Sigmoid colon (tissue), 7 donors: ENCODE measurements around the gene GPR68. TPM values are rescaled to one million over a fixed set of nuclear protein-coding genes. Genes with fewer than 3 reads are reported as not detected.
A peak's percentile ranks its signal among the peaks of the same experiment; 100 is the strongest.

Experiments
- DNase-seq: peaks from one replicate; pipeline ENCODE4 v3.0.0-alpha.2; 2019
- H3K27ac ChIP-seq, 4 donors: fragments of 200-600 bp; sonication (generic); one replicate each; pipeline ENCODE4 v1.5.1; 2016 to 2019; ENCODE audit warnings: mild to moderate bottlenecking in 1 of 4
- H3K27me3 ChIP-seq, 3 donors: fragments of 200-600 bp; sonication (generic); one replicate each; pipeline ENCODE4 v1.5.1; 2019; ENCODE audit warnings: mild to moderate bottlenecking in 1 of 3
- H3K36me3 ChIP-seq, 4 donors: fragments of 200-600 bp; sonication (generic); one replicate each; pipeline ENCODE4 v1.5.1; 2016 to 2019
- H3K4me1 ChIP-seq, 4 donors: fragments of 200-600 bp; sonication (generic); one replicate each; pipeline ENCODE4 v1.5.1; 2017 to 2019
- H3K4me3 ChIP-seq, 4 donors: fragments of 200-600 bp; sonication (generic); one replicate each; pipeline ENCODE4 v1.5.1; 2017 to 2019; ENCODE audit warnings: mild to moderate bottlenecking in 2 of 4, moderate library complexity in 1 of 4
- H3K9me3 ChIP-seq, 4 donors: fragments of 200-600 bp in 3 of 4; sonication (generic) in 3 of 4; one replicate each; pipeline versions ENCODE4 v1.5.1 to v1.6.1; 2013 to 2019
- CTCF ChIP-seq, 4 experiments: fragments of 450-650 bp in 3 of 4; fragments of 200-600 bp in 1 of 4; IDR thresholded peaks; one replicate each; pipeline ENCODE4 v1.5.1; 2016 to 2019; ENCODE audit warnings: antibody characterized with exemption in 4 of 4, mild to moderate bottlenecking in 3 of 4, moderate library complexity in 2 of 4
- EP300 ChIP-seq, 4 donors: sonication (generic); formaldehyde crosslinking; IDR thresholded peaks; one replicate each; pipeline ENCODE4 v1.6.1; 2017; ENCODE audit warnings: antibody characterized with exemption in 4 of 4
- POLR2A ChIP-seq, 2 donors: fragments of 450-650 bp; IDR thresholded peaks; one replicate each; pipeline ENCODE4 v1.6.1; 2016; ENCODE audit warnings: antibody characterized with exemption in 2 of 2, mild to moderate bottlenecking in 2 of 2, moderate library complexity in 2 of 2
- POLR2AphosphoS5 ChIP-seq, 4 donors: sonication (generic); formaldehyde crosslinking; IDR thresholded peaks; one replicate each; pipeline ENCODE4 v1.6.1; 2017; ENCODE audit warnings: antibody characterized with exemption in 4 of 4
- WGBS, 2 donors: extraction: QIAGEN DNeasy Blood & Tissue Kit; methylation state at CpG; one replicate each; pipeline ENCODE4 v1.1.7; 2013; 5-methylcytosine and 5-hydroxymethylcytosine counted together
- intact Hi-C: fragments of 100-400 bp; cut with DNase I; formaldehyde crosslinking; loops from one replicate; pipeline ENCODE4 v1.15.1; 2023
- polyA plus RNA-seq, 3 donors: library from polyadenylated mRNA; stranded (reverse); fragments of 200-250 nt; gene quantifications; one replicate each; pipeline ENCODE4 v1.2.3, GENCODE V29; 2013
- total RNA-seq, 4 donors: library from RNA; depleted of rRNA; stranded (reverse); fragments of >200 nt; gene quantifications; one replicate each; pipeline ENCODE4 v1.1.0, GENCODE V29; 2016
- donor health status: healthy with polysubstance abuse.
- donor health status: Bipolar disorder and iron deficiency.
- donor health status: healthy.

The GPR68 gene
- total and polyA plus RNA-seq, 7 donors: 0.46 to 1.7 (median 1.2) TPM; not detected in 1

GRCh38 chr14:91238085-91238484, 6.4 kb downstream of the GPR68 start:
- TF ChIP-seq EP300 (IDR thresholded peaks at IDR 0.05) (no peak), POLR2AphosphoS5 (IDR thresholded peaks at IDR 0.05) (no peak), POLR2A (IDR thresholded peaks at IDR 0.05) (no peak), CTCF (IDR thresholded peaks at IDR 0.05) (no peak)
- DNase-seq: no peak
- no peak overlapping the region for H3K4me3 ChIP-seq
- no peak overlapping the region for H3K27ac ChIP-seq
- no peaks in the 10 kb centered on the region for H3K36me3 ChIP-seq
- H3K27me3 ChIP-seq: no peaks in the 10 kb centered on the region
- WGBS, 2 donors: 73 to 74% methylated on average over 4 of the region's 4 CpGs
- H3K9me3 ChIP-seq: no peaks in the 10 kb centered on the region
- H3K4me1 ChIP-seq: no peaks in the 10 kb centered on the region
- intact Hi-C loops: no loop called here

DNA sequence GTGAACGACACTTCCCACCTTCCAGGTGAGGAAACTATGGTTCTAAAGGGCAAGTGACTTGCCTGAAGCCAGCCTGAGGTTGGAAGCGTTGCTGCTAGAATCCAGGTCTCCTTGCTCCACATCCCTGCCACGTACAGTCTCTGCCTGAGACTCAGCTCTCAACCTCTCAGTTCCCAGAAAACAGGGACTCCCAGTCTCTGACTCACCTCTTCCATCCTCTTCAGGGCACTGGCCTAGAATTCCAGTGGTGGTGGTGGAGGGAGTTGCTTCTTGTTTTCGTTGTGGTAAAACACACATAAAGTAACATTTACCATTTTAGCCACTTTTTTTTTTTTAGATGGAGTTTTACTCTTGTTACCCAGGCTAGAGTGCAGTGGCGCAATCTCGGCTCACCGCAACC, 7.3 kb downstream of the GPR68 start:
- no peak overlapping the region for H3K4me3 ChIP-seq
- no peak for TF ChIP-seq EP300 (IDR thresholded peaks at IDR 0.05)
- TF ChIP-seq POLR2AphosphoS5 (IDR thresholded peaks at IDR 0.05): peak in 1 of 4 donors; percentile 8
- H3K27ac ChIP-seq: no peak overlapping the region
- no peaks in the 10 kb centered on the region for H3K27me3 ChIP-seq
- intact Hi-C loops: no loop called here
- 84 to 89% methylated on average over 7 of the region's 7 CpGs for WGBS, 2 donors
- no peaks in the 10 kb centered on the region for H3K4me1 ChIP-seq
- DNase-seq: no peak
- H3K9me3 ChIP-seq: no peaks in the 10 kb centered on the region
- H3K36me3 ChIP-seq: no peaks in the 10 kb centered on the region

DNA sequence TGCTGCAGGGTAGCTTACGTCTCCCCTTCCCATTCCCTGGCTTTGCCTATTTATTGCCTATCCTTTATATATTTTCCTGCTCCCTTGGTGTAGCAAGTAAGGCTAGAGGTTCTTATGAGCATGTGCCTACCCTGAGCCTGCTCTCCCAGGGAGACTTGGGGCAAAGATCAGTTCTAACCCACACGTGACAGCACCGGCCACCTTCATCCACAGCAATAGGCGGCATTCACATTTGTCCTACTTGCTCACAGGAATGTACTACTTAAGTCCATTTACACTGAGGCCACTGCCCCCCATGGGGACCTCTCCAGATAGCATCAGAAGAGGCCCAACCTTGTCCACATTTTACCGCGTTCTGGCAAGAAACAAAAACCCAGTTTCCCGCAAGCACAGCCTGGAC, 8.7 kb downstream of the GPR68 start:
- TF ChIP-seq CTCF (IDR thresholded peaks at IDR 0.05) (no peak), POLR2AphosphoS5 (IDR thresholded peaks at IDR 0.05) (no peak), EP300 (IDR thresholded peaks at IDR 0.05) (no peak), POLR2A (IDR thresholded peaks at IDR 0.05) (no peak)
- 81 to 91% methylated on average over 7 of the region's 7 CpGs for WGBS, 2 donors
- Histone ChIP-seq H3K4me1 (no peaks in the 10 kb centered on the region), H3K4me3 (no peak overlapping the region), H3K36me3 (no peaks in the 10 kb centered on the region), H3K9me3 (no peaks in the 10 kb centered on the region), H3K27me3 (no peaks in the 10 kb centered on the region), H3K27ac (no peak overlapping the region)
- no peak for DNase-seq
- intact Hi-C loops: no loop called here

- no peak for DNase-seq
- no peaks in the 10 kb centered on the region for H3K36me3 ChIP-seq
- 96 to 98% methylated on average over 16 of the region's 16 CpGs for WGBS, 2 donors
- no peak for TF ChIP-seq CTCF (IDR thresholded peaks at IDR 0.05)
- TF ChIP-seq POLR2AphosphoS5 (IDR thresholded peaks at IDR 0.05): no peak
- no peak for TF ChIP-seq POLR2A (IDR thresholded peaks at IDR 0.05)
- TF ChIP-seq EP300 (IDR thresholded peaks at IDR 0.05): no peak
- intact Hi-C loops: no loop called here
- H3K9me3 ChIP-seq: no peaks in the 10 kb centered on the region
- no peak overlapping the region for H3K27ac ChIP-seq
- no peaks in the 10 kb centered on the region for H3K4me1 ChIP-seq
- H3K4me3 ChIP-seq: no peak overlapping the region
- no peaks in the 10 kb centered on the region for H3K27me3 ChIP-seq
Observed at GRCh38 chr14:91234791-91235114, 9.8 kb downstream of the GPR68 start.

- H3K27me3 ChIP-seq: no peaks in the 10 kb centered on the region
- no peak overlapping the region for H3K27ac ChIP-seq
- H3K9me3 ChIP-seq: no peaks in the 10 kb centered on the region
- no peak overlapping the region for H3K4me3 ChIP-seq
- H3K36me3 ChIP-seq: no peaks in the 10 kb centered on the region
- no peak for DNase-seq
- WGBS, 2 donors: 94 to 95% methylated on average over 63 of the region's 63 CpGs
- H3K4me1 ChIP-seq: no peaks in the 10 kb centered on the region
- no peak for TF ChIP-seq EP300 (IDR thresholded peaks at IDR 0.05)
- no peak for TF ChIP-seq CTCF (IDR thresholded peaks at IDR 0.05)
- no peak for TF ChIP-seq POLR2AphosphoS5 (IDR thresholded peaks at IDR 0.05)
- TF ChIP-seq POLR2A (IDR thresholded peaks at IDR 0.05): no peak
- intact Hi-C loops: no loop called here
Observed at GRCh38 chr14:91233936-91234790, 10.3 kb downstream of the GPR68 start.
